Astrocyte (in vitro differentiated cells and primary cell): ENCODE data around the gene RNF166. TPM values are rescaled to one million over a fixed set of nuclear protein-coding genes. Genes with fewer than 3 reads are reported as not detected.
A peak's percentile ranks its signal among the peaks of the same experiment; 100 is the strongest.

ENCODE experiments used
- DNase-seq: peaks from one replicate; pipeline ENCODE4 v3.0.0-alpha.2; 2010; ENCODE audit warnings: low read depth
- FAIRE-seq: peaks from 2 replicates; lab custom pipeline; 2011; peaks lifted over from hg19 to GRCh38; lab: Jason Lieb, UNC
- H2AFZ ChIP-seq: 2 replicates; pipeline ENCODE4 v1.6.0; 2012; ENCODE audit warnings: low read depth, low read length, inconsistent platforms
- H3K27ac ChIP-seq: 2 replicates; pipeline ENCODE4 v1.5.1; 2011; ENCODE audit warnings: low read depth, low read length, inconsistent platforms
- H3K27me3 ChIP-seq: 2 replicates; pipeline ENCODE4 v1.6.0; 2011; ENCODE audit warnings: low read length, inconsistent platforms; ENCODE audit not compliant: insufficient read depth
- H3K36me3 ChIP-seq: 2 replicates; pipeline ENCODE4 v1.5.1; 2011; ENCODE audit warnings: low read length, inconsistent platforms; ENCODE audit not compliant: insufficient read depth
- H3K4me1 ChIP-seq: 2 replicates; pipeline ENCODE4 v1.5.1; 2011; ENCODE audit warnings: low read length, inconsistent platforms; ENCODE audit not compliant: insufficient read depth
- H3K4me2 ChIP-seq: 2 replicates; pipeline ENCODE4 v1.6.0; 2012; ENCODE audit warnings: low read length, inconsistent platforms
- H3K4me3 ChIP-seq: 2 replicates; pipeline ENCODE4 v1.5.1; 2011; ENCODE audit warnings: low read depth, mild to moderate bottlenecking, low read length, inconsistent platforms; ENCODE audit not compliant: insufficient read depth
- H3K79me2 ChIP-seq: 2 replicates; pipeline ENCODE4 v1.6.0; 2012; ENCODE audit warnings: mild to moderate bottlenecking, low read length, inconsistent platforms; ENCODE audit not compliant: insufficient read depth
- H3K9ac ChIP-seq: 2 replicates; pipeline ENCODE4 v1.6.0; 2012; ENCODE audit warnings: mild to moderate bottlenecking, low read length, inconsistent platforms
- H3K9me3 ChIP-seq: 2 replicates; pipeline ENCODE4 v1.5.1; 2012; ENCODE audit warnings: low read depth, mild to moderate bottlenecking, low read length, inconsistent platforms; ENCODE audit not compliant: insufficient read depth
- H4K20me1 ChIP-seq: 2 replicates; pipeline ENCODE4 v1.6.0; 2012; ENCODE audit warnings: low read length, inconsistent platforms; ENCODE audit not compliant: insufficient read depth
- H3K27ac Mint-ChIP-seq: one replicate; pipeline ENCODE4 v1.8.0; 2021; ENCODE audit warnings: mild to moderate bottlenecking, mixed read lengths; ENCODE audit not compliant: unreplicated experiment
- H3K27me3 Mint-ChIP-seq: one replicate; pipeline ENCODE4 v1.8.0; 2021; ENCODE audit warnings: low read depth, mixed read lengths; ENCODE audit not compliant: unreplicated experiment
- H3K36me3 Mint-ChIP-seq: one replicate; pipeline ENCODE4 v1.8.0; 2021; ENCODE audit warnings: low read depth, mixed read lengths; ENCODE audit not compliant: unreplicated experiment
- H3K4me1 Mint-ChIP-seq: one replicate; pipeline ENCODE4 v1.8.0; 2021; ENCODE audit warnings: low read depth, mixed read lengths; ENCODE audit not compliant: unreplicated experiment
- H3K4me3 Mint-ChIP-seq: one replicate; pipeline ENCODE4 v1.8.0; 2021; ENCODE audit warnings: mild to moderate bottlenecking, moderate library complexity, mixed read lengths; ENCODE audit not compliant: unreplicated experiment
- H3K9me3 Mint-ChIP-seq: one replicate; pipeline ENCODE4 v1.8.0; 2021; ENCODE audit warnings: mild to moderate bottlenecking, mixed read lengths; ENCODE audit not compliant: unreplicated experiment
- CTCF ChIP-seq: IDR thresholded peaks from 2 replicates; pipeline ENCODE4 v1.5.1; 2011; ENCODE audit warnings: low read depth, mild to moderate bottlenecking, inconsistent platforms, low read length, moderate library complexity; ENCODE audit not compliant: insufficient read depth
- EZH2 ChIP-seq: IDR thresholded peaks from 2 replicates; pipeline ENCODE4 v1.6.1; 2012; ENCODE audit warnings: mild to moderate bottlenecking, low read length, inconsistent platforms; ENCODE audit not compliant: insufficient read depth
- total RNA-seq: library from RNA; stranded (reverse); gene quantifications from 2 replicates; pipeline ENCODE4 v1.2.1, GENCODE V29; 2021

The RNF166 gene
- total RNA-seq, 1 donor from 2014 or later: 15.4 TPM

GRCh38 chr16:88651989-88652761, 54.0 kb downstream of the RNF166 start:
- FAIRE-seq (no peak), DNase-seq (no peak)
- Mint-ChIP-seq H3K36me3 (peaks cover 2% of the 10 kb centered on the region), H3K27me3 (no peaks in the 10 kb centered on the region), H3K9me3 (no peaks in the 10 kb centered on the region), H3K4me3 (peak overlapping the region; percentile 45), H3K27ac (no peak overlapping the region), H3K4me1 (peaks cover 4% of the 10 kb centered on the region)
- no peaks in the 10 kb centered on the region for H3K36me3 ChIP-seq
- H3K79me2 ChIP-seq: no peaks in the 10 kb centered on the region
- no peak overlapping the region for H3K27ac ChIP-seq
- peaks cover 32% of the 10 kb centered on the region for H4K20me1 ChIP-seq
- H3K27me3 ChIP-seq: no peaks in the 10 kb centered on the region
- no peaks in the 10 kb centered on the region for H3K9me3 ChIP-seq
- no peak overlapping the region for H3K9ac ChIP-seq
- no peak overlapping the region for H3K4me2 ChIP-seq
- H2AFZ ChIP-seq: no peak overlapping the region
- H3K4me3 ChIP-seq: no peak overlapping the region
- peaks cover 12% of the 10 kb centered on the region for H3K4me1 ChIP-seq
- TF ChIP-seq CTCF (no peak), EZH2 (no peak)

- Histone ChIP-seq H3K27ac (no peak overlapping the region), H3K9ac (peak overlapping the region; percentile 48), H2AFZ (peak overlapping the region; percentile 52), H3K36me3 (no peaks in the 10 kb centered on the region), H3K27me3 (no peaks in the 10 kb centered on the region), H3K9me3 (no peaks in the 10 kb centered on the region), H3K4me1 (peaks cover 12% of the 10 kb centered on the region), H3K4me3 (peak overlapping the region; percentile 28), H4K20me1 (peaks cover 24% of the 10 kb centered on the region), H3K4me2 (peak overlapping the region; percentile 92), H3K79me2 (no peaks in the 10 kb centered on the region)
- Mint-ChIP-seq H3K36me3 (peaks cover 2% of the 10 kb centered on the region), H3K27me3 (no peaks in the 10 kb centered on the region), H3K9me3 (no peaks in the 10 kb centered on the region), H3K27ac (no peak overlapping the region), H3K4me1 (peaks cover 4% of the 10 kb centered on the region), H3K4me3 (peak overlapping the region; percentile 84)
- TF ChIP-seq CTCF (no peak), EZH2 (no peak)
- no peak for DNase-seq
- FAIRE-seq: no peak
These were observed 54.8 kb downstream of the RNF166 start for GRCh38 chr16:88651276-88651988.
